ENCODE results near the gene SOX9. TPM values are rescaled to one million over a fixed set of nuclear protein-coding genes. Genes with fewer than 3 reads are reported as not detected.

SOX9 gene
- polyA plus RNA-seq, 1 donor (not counting 4 experiments of a cell fraction or from before 2014, with no cell fraction given), result 15.8 TPM

DNA sequence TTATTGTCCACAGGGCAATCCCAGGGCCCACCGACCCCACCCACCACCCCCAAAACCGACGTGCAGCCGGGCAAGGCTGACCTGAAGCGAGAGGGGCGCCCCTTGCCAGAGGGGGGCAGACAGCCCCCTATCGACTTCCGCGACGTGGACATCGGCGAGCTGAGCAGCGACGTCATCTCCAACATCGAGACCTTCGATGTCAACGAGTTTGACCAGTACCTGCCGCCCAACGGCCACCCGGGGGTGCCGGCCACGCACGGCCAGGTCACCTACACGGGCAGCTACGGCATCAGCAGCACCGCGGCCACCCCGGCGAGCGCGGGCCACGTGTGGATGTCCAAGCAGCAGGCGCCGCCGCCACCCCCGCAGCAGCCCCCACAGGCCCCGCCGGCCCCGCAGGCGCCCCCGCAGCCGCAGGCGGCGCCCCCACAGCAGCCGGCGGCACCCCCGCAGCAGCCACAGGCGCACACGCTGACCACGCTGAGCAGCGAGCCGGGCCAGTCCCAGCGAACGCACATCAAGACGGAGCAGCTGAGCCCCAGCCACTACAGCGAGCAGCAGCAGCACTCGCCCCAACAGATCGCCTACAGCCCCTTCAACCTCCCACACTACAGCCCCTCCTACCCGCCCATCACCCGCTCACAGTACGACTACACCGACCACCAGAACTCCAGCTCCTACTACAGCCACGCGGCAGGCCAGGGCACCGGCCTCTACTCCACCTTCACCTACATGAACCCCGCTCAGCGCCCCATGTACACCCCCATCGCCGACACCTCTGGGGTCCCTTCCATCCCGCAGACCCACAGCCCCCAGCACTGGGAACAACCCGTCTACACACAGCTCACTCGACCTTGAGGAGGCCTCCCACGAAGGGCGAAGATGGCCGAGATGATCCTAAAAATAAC, 3.0 kb downstream of the SOX9 start:
- Histone ChIP-seq H4K20me1 (ENCODE audit: control insufficient read depth, extremely low read depth, insufficient read depth, low read length) (peaks cover 31% of the 10 kb centered on the region), H3K4me1 (ENCODE audit: control insufficient read depth, extremely low read depth, insufficient read depth, low read length) (peaks cover 45% of the 10 kb centered on the region), H3K9me1 (ENCODE audit: control insufficient read depth, extremely low read depth, insufficient read depth, low read length) (peaks cover 4% of the 10 kb centered on the region), H3K4me2 (ENCODE audit: control insufficient read depth, extremely low read depth, insufficient read depth, low read depth, low read length) (peak overlapping the region; percentile 30), H3K27ac (ENCODE audit: control insufficient read depth, insufficient read depth, low read length) (no peak overlapping the region), H2AFZ (ENCODE audit: control insufficient read depth, low read length) (no peak overlapping the region), H3K36me3 (ENCODE audit: control insufficient read depth in 2 of 2, extremely low read depth in 1 of 2, insufficient read depth in 2 of 2, low read length in 2 of 2) (peaks cover 7 to 18% of the 10 kb centered on the region in 2 experiments), H3K4me3 (ENCODE audit: control insufficient read depth in 2 of 3, extremely low read depth in 1 of 3, insufficient read depth in 2 of 3, low read depth in 1 of 3, low read length in 3 of 3) (peak overlapping the region in 2 of 3 experiments; percentile 77 to 94), H3K9me3 (ENCODE audit: control insufficient read depth, low read depth, low read length) (no peaks in the 10 kb centered on the region), H3K27me3 (ENCODE audit: control insufficient read depth, extremely low read depth, insufficient read depth, low read length) (no peaks in the 10 kb centered on the region), H3K79me2 (ENCODE audit: control insufficient read depth, insufficient read depth, low read length) (peaks cover 30% of the 10 kb centered on the region), H3K9ac (ENCODE audit: control insufficient read depth, extremely low read depth, insufficient read depth, low read length) (no peak overlapping the region)
- DNase-seq (ENCODE audit: low read depth, low spot score) (no peak), FAIRE-seq (no peak)
- TF ChIP-seq, protein P1, sequence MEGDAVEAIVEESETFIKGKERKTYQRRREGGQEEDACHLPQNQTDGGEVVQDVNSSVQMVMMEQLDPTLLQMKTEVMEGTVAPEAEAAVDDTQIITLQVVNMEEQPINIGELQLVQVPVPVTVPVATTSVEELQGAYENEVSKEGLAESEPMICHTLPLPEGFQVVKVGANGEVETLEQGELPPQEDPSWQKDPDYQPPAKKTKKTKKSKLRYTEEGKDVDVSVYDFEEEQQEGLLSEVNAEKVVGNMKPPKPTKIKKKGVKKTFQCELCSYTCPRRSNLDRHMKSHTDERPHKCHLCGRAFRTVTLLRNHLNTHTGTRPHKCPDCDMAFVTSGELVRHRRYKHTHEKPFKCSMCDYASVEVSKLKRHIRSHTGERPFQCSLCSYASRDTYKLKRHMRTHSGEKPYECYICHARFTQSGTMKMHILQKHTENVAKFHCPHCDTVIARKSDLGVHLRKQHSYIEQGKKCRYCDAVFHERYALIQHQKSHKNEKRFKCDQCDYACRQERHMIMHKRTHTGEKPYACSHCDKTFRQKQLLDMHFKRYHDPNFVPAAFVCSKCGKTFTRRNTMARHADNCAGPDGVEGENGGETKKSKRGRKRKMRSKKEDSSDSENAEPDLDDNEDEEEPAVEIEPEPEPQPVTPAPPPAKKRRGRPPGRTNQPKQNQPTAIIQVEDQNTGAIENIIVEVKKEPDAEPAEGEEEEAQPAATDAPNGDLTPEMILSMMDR (optimal IDR thresholded peaks at IDR 0.05 in 1 of 3, IDR thresholded peaks at IDR 0.05 in 1 of 3, conservative IDR thresholded peaks at IDR 0.05 in 1 of 3; ENCODE audit: extremely low read depth in 1 of 3, insufficient read depth in 2 of 3, low read length in 3 of 3), result no peak
- TF ChIP-seq EZH2 (IDR thresholded peaks at IDR 0.05; ENCODE audit: low read length), result no peak
- dilution Hi-C loops (cut with MboI; ENCODE audit: extremely low pct_ligation_motif_present, low sequenced_read_pairs), result no loop called here

DNA sequence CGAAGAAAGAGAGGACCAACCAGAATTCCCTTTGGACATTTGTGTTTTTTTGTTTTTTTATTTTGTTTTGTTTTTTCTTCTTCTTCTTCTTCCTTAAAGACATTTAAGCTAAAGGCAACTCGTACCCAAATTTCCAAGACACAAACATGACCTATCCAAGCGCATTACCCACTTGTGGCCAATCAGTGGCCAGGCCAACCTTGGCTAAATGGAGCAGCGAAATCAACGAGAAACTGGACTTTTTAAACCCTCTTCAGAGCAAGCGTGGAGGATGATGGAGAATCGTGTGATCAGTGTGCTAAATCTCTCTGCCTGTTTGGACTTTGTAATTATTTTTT, 3.6 kb downstream of the SOX9 start:
- peak overlapping the region in 1 of 3 experiments; percentile 3 for H3K4me3 ChIP-seq (ENCODE audit: control insufficient read depth in 2 of 3, extremely low read depth in 1 of 3, insufficient read depth in 2 of 3, low read depth in 1 of 3, low read length in 3 of 3)
- peaks cover 7 to 18% of the 10 kb centered on the region in 2 experiments for H3K36me3 ChIP-seq (ENCODE audit: control insufficient read depth in 2 of 2, extremely low read depth in 1 of 2, insufficient read depth in 2 of 2, low read length in 2 of 2)
- dilution Hi-C loops (cut with MboI; ENCODE audit: extremely low pct_ligation_motif_present, low sequenced_read_pairs), result no loop called here
- peaks cover 40% of the 10 kb centered on the region for H3K4me1 ChIP-seq (ENCODE audit: control insufficient read depth, extremely low read depth, insufficient read depth, low read length)
- no peak for TF ChIP-seq EZH2 (IDR thresholded peaks at IDR 0.05; ENCODE audit: low read length)
- TF ChIP-seq, protein P1 (optimal IDR thresholded peaks at IDR 0.05 in 1 of 3, IDR thresholded peaks at IDR 0.05 in 1 of 3, conservative IDR thresholded peaks at IDR 0.05 in 1 of 3; ENCODE audit: extremely low read depth in 1 of 3, insufficient read depth in 2 of 3, low read length in 3 of 3), result no peak
- peaks cover 30% of the 10 kb centered on the region for H3K79me2 ChIP-seq (ENCODE audit: control insufficient read depth, insufficient read depth, low read length)
- H3K9ac ChIP-seq (ENCODE audit: control insufficient read depth, extremely low read depth, insufficient read depth, low read length), result no peak overlapping the region
- no peak overlapping the region for H3K27ac ChIP-seq (ENCODE audit: control insufficient read depth, insufficient read depth, low read length)
- no peak for DNase-seq (ENCODE audit: low read depth, low spot score)
- H4K20me1 ChIP-seq (ENCODE audit: control insufficient read depth, extremely low read depth, insufficient read depth, low read length), result peaks cover 31% of the 10 kb centered on the region
- no peaks in the 10 kb centered on the region for H3K9me3 ChIP-seq (ENCODE audit: control insufficient read depth, low read depth, low read length)
- no peak overlapping the region for H2AFZ ChIP-seq (ENCODE audit: control insufficient read depth, low read length)
- H3K4me2 ChIP-seq (ENCODE audit: control insufficient read depth, extremely low read depth, insufficient read depth, low read depth, low read length), result peak overlapping the region; percentile 30
- H3K9me1 ChIP-seq (ENCODE audit: control insufficient read depth, extremely low read depth, insufficient read depth, low read length), result peaks cover 4% of the 10 kb centered on the region
- FAIRE-seq, result no peak
- no peaks in the 10 kb centered on the region for H3K27me3 ChIP-seq (ENCODE audit: control insufficient read depth, extremely low read depth, insufficient read depth, low read length)

Measured in keratinocyte (primary cell).